Thyroid gland (tissue), 4 donors: ENCODE results near the gene DOHH. TPM values are rescaled to one million over a fixed set of nuclear protein-coding genes. Genes with fewer than 3 reads are reported as not detected.

Experiments used
- DNase-seq, 2 donors: peaks; one replicate each; pipeline ENCODE4 v3.0.0-alpha.2; 2019
- H3K27ac ChIP-seq, 3 donors: fragments of 200-600 bp; sonication (generic); 1 replicate in 2 of 3; 2 replicates in 1 of 3; pipeline ENCODE4 v1.5.1; 2016 to 2019; ENCODE audit warnings: mild to moderate bottlenecking in 1 of 3, moderate library complexity in 1 of 3
- H3K27me3 ChIP-seq: fragments of 200-600 bp; sonication (generic); one replicate; pipeline ENCODE4 v1.5.1; 2019
- H3K36me3 ChIP-seq, 2 donors: fragments of 200-600 bp; sonication (generic); one replicate each; pipeline ENCODE4 v1.5.1; 2016 to 2019
- H3K4me1 ChIP-seq, 2 donors: fragments of 200-600 bp; sonication (generic); one replicate each; pipeline ENCODE4 v1.5.1; 2017 to 2019
- H3K4me3 ChIP-seq, 3 donors: fragments of 200-600 bp; sonication (generic); replicated peaks in 1 of 3; 1 replicate in 2 of 3; 2 replicates in 1 of 3; pipeline ENCODE4 v1.5.1; 2016; ENCODE audit warnings: mild to moderate bottlenecking in 1 of 3
- H3K9me3 ChIP-seq: fragments of 200-600 bp; sonication (generic); one replicate; pipeline ENCODE4 v1.5.1; 2017
- CTCF ChIP-seq, 6 experiments: fragments of 200-600 bp in 3 of 6; fragments of 450-650 bp in 3 of 6; sonication (generic) in 3 of 6; IDR thresholded peaks; one replicate each; pipeline ENCODE4 v1.5.1; 2016 to 2019; ENCODE audit warnings: antibody characterized with exemption in 6 of 6, mild to moderate bottlenecking in 2 of 6, inconsistent platforms in 1 of 6, moderate library complexity in 1 of 6
- POLR2A ChIP-seq, 2 donors: fragments of 450-650 bp; IDR thresholded peaks; one replicate each; pipeline ENCODE4 v1.6.1; 2017; ENCODE audit warnings: antibody characterized with exemption in 2 of 2, mild to moderate bottlenecking in 2 of 2, moderate library complexity in 1 of 2
- WGBS, 2 donors: methylation state at CpG; one replicate each; pipeline ENCODE4 v1.1.5; 2017; 5-methylcytosine and 5-hydroxymethylcytosine counted together
- intact Hi-C: fragments of 100-400 bp; cut with DNase I; formaldehyde crosslinking; loops from one replicate; pipeline ENCODE4 v1.15.1; 2023
- total RNA-seq, 4 donors: library from RNA; depleted of rRNA; stranded (reverse); fragments of >200 nt; gene quantifications; one replicate each; pipeline ENCODE4 v1.2.3, GENCODE V29; 2016

Gene DOHH
- total RNA-seq, 4 donors from 2014 or later: 9.0 to 18.9 (median 13.6) TPM

- 87 to 89% methylated on average over 3 to 10 of the region's 18 CpGs for WGBS, 2 donors
- no peak for DNase-seq
- no peaks in the 10 kb centered on the region for H3K27me3 ChIP-seq
- peaks cover 0 to 9% of the 10 kb centered on the region in 2 donors for H3K4me1 ChIP-seq
- H3K36me3 ChIP-seq: peaks cover 7 to 12% of the 10 kb centered on the region in 2 donors
- TF ChIP-seq POLR2A (IDR thresholded peaks at IDR 0.05) (no peak), CTCF (IDR thresholded peaks at IDR 0.05) (no peak)
- H3K4me3 ChIP-seq: no peak overlapping the region
- H3K27ac ChIP-seq: no peak overlapping the region
- intact Hi-C loops: no loop called here
- no peaks in the 10 kb centered on the region for H3K9me3 ChIP-seq
These were observed 18.7 kb upstream of the DOHH start for GRCh38 chr19:3519126-3519525.

- Histone ChIP-seq H3K36me3 (peaks cover 4 to 10% of the 10 kb centered on the region in 2 donors), H3K4me1 (peaks cover 0 to 9% of the 10 kb centered on the region in 2 donors), H3K9me3 (no peaks in the 10 kb centered on the region), H3K27ac (no peak overlapping the region), H3K4me3 (no peak overlapping the region), H3K27me3 (no peaks in the 10 kb centered on the region)
- WGBS, 2 donors: 50 to 62% methylated on average over 2 of the region's 2 CpGs
- DNase-seq: no peak
- intact Hi-C loops: no loop called here
- TF ChIP-seq POLR2A (IDR thresholded peaks at IDR 0.05) (no peak), CTCF (IDR thresholded peaks at IDR 0.05) (no peak)
These were observed 18.2 kb upstream of the DOHH start for GRCh38 chr19:3518659-3519058.

GRCh38 chr19:3518255-3518654 lies 17.8 kb upstream of the DOHH start:
- Histone ChIP-seq H3K9me3 (no peaks in the 10 kb centered on the region), H3K27me3 (no peaks in the 10 kb centered on the region), H3K27ac (no peak overlapping the region), H3K4me3 (no peak overlapping the region), H3K4me1 (peaks cover 0 to 9% of the 10 kb centered on the region in 2 donors), H3K36me3 (peaks cover 0 to 6% of the 10 kb centered on the region in 2 donors)
- WGBS, 2 donors: 77 to 79% methylated on average over 9 to 10 of the region's 10 CpGs
- TF ChIP-seq POLR2A (IDR thresholded peaks at IDR 0.05) (no peak), CTCF (IDR thresholded peaks at IDR 0.05) (no peak)
- DNase-seq: no peak
- intact Hi-C loops: no loop called here

- Histone ChIP-seq H3K36me3 (peaks cover 0 to under 1% of the 10 kb centered on the region in 2 donors), H3K9me3 (no peaks in the 10 kb centered on the region), H3K4me3 (no peak overlapping the region), H3K27me3 (no peaks in the 10 kb centered on the region), H3K4me1 (peaks cover 0 to 9% of the 10 kb centered on the region in 2 donors), H3K27ac (no peak overlapping the region)
- no peak for TF ChIP-seq CTCF (IDR thresholded peaks at IDR 0.05)
- TF ChIP-seq POLR2A (IDR thresholded peaks at IDR 0.05): no peak
- no peak for DNase-seq
- 90 to 94% methylated on average over 2 of the region's 2 CpGs for WGBS, 2 donors
- intact Hi-C loops: no loop called here
These were observed 17.2 kb upstream of the DOHH start for GRCh38 chr19:3517638-3518037.

GRCh38 chr19:3516675-3517207 lies 16.3 kb upstream of the DOHH start:
- Histone ChIP-seq H3K27me3 (no peaks in the 10 kb centered on the region), H3K36me3 (no peaks in the 10 kb centered on the region), H3K27ac (no peak overlapping the region), H3K4me1 (peaks cover 0 to 9% of the 10 kb centered on the region in 2 donors), H3K9me3 (no peaks in the 10 kb centered on the region), H3K4me3 (no peak overlapping the region)
- peak in 1 of 2 donors; percentile 16 for DNase-seq
- WGBS, 2 donors: 69 to 74% methylated on average over 6 to 15 of the region's 15 CpGs
- TF ChIP-seq CTCF (IDR thresholded peaks at IDR 0.05) (no peak), POLR2A (IDR thresholded peaks at IDR 0.05) (no peak)
- intact Hi-C loops: no loop called here
